Stimulated activated CD8-positive, alpha-beta memory T cell treated with anti-CD3 and anti-CD28 coated beads, Interleukin-4, amount 100 ng/mL, for 24 hours (primary cell): ENCODE results near the gene NBEAL2.
A peak's percentile ranks its signal among the peaks of the same experiment; 100 is the strongest.

ENCODE experiments used
- DNase-seq: peaks from one replicate; pipeline ENCODE4 v3.0.0-alpha.2; 2020; ENCODE audit warnings: low read depth

Gene NBEAL2

DNA sequence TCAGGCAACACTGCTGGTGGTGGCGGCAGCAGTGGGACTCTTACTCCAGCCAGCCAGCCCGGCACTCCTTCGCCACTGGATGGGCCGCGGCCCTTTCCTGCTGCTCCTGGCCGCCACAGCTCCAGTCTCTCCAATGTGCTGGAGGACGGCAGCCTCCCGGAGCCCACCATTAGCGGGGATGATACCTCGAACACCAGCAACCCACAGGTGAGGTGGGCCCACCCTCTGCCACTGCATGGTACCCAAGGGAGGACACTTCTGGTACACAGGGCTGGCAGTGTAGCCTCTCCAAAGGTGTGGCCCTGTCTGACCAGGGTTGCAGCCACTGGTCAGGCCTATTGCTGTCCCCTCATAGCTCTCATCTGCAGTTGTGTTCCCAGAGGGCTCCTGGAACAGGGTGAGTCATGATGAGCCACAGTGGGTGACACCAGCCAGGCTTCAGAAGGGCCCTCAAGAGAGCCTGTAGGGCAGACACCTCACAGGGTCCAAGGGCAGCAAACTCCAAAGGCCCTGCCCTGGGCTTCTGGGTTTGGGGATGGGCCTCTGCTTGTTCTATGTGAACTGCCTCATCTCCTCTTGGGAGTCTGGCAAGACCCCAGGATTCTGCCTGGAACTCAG, 20.8 kb downstream of the NBEAL2 start:
- DNase-seq: no peak

- no peak for DNase-seq
Observed at GRCh38 chr3:47000922-47001730, 21.7 kb downstream of the NBEAL2 start.

DNA sequence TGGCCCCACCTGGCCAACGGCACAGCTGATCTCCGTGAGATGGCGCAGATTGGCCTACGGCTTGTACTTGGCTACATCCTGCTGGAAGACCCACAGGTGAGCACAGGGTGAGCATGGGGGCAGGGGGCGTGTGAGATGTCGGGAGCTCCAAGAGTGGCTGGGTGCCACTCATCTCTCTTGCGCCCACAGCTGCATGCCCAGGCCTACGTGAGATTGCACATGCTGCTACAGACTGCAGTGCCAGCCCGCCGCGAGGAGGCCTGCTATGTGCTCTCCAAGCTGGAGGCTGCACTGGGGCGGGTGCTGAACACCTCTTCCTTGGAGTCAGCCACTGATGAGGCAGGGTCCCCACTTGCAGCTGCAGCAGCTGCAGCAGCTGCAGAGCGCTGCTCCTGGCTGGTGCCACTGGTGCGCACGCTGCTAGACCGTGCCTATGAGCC, 22.3 kb downstream of the NBEAL2 start:
- no peak for DNase-seq

DNA sequence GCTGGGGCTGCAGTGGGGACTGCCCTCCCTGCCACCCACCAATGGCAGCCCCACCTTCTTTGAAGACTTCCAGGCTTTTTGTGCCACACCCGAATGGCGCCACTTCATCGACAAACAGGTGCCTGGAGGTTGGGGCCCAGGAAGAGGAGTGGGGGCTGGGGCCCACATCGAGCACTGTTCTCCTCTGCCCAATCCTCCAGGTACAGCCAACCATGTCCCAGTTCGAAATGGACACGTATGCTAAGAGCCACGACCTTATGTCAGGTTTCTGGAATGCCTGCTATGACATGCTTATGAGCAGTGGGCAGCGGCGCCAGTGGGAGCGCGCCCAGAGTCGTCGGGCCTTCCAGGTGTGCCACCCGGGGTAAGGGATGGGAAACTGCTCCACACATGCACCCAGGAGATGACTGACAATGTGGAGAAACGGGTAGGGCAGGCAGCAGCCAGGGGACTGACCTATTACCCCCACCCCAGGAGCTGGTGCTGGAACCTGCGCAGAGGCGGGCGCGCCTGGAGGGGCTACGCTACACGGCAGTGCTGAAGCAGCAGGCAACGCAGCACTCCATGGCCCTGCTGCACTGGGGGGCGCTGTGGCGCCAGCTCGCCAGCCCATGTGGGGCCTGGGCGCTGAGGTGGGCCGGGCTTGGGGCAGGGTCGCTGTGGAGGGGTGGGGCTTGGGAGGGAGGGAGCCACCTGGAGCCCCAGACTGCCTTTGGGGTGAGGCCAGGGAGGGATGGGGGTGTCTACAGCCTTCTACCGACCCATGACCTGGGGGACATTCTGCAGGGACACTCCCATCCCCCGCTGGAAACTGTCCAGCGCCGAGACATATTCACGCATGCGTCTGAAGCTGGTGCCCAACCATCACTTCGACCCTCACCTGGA, 22.9 kb downstream of the NBEAL2 start:
- no peak for DNase-seq

- no peak for DNase-seq
Observed at GRCh38 chr3:47003056-47003410, 23.6 kb downstream of the NBEAL2 start.

GRCh38 chr3:47003461-47004368, 24.2 kb downstream of the NBEAL2 start:
- no peak for DNase-seq

GRCh38 chr3:47004369-47005211, 25.1 kb downstream of the NBEAL2 start:
- no peak for DNase-seq

DNA sequence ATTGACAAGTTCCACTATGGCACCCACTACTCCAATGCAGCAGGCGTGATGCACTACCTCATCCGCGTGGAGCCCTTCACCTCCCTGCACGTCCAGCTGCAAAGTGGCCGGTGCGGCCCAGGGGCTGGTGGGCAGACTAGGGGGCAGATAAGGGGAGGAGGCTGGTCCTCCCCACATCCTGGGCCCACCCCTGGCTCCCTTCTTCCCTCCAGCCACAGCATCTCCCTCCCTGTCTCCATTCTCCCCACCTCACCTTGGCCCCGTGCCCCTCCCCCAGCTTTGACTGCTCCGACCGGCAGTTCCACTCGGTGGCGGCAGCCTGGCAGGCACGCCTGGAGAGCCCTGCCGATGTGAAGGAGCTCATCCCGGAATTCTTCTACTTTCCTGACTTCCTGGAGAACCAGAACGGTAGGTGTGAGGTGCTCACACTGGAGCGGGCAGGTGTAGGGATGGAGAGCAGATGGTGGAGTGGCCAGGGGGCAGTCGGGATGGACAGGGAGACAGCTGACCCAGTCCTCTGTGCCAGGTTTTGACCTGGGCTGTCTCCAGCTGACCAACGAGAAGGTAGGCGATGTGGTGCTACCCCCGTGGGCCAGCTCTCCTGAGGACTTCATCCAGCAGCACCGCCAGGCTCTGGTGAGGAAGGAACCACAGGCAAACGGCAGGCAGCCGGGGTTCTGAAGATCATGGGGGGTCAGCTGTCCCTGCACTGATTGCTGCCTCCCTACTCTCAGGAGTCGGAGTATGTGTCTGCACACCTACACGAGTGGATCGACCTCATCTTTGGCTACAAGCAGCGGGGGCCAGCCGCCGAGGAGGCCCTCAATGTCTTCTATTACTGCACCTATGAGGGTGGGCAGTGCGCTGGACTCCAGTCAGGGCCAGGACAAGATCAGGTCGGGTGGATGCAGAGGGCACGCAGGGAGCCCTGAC, 26.0 kb downstream of the NBEAL2 start:
- DNase-seq: no peak

DNA sequence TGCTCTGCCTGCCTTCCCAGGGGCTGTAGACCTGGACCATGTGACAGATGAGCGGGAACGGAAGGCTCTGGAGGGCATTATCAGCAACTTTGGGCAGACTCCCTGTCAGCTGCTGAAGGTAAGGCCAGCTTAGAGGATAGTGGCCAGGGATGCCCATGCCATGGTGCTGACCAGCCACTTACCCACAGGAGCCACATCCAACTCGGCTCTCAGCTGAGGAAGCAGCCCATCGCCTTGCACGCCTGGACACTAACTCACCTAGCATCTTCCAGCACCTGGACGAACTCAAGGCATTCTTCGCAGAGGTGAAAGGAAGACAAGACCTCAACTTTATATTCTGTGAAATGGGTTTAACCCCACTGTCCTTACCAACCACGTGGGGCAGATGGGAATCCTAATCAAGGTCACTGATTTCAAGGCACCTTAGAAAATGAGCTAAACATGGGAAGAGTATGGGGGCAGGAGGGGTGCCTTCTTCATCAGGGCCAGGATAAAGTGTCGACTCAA, 26.7 kb downstream of the NBEAL2 start:
- DNase-seq: no peak

GRCh38 chr3:47007001-47007400, 27.5 kb downstream of the NBEAL2 start:
- no peak for DNase-seq

DNA sequence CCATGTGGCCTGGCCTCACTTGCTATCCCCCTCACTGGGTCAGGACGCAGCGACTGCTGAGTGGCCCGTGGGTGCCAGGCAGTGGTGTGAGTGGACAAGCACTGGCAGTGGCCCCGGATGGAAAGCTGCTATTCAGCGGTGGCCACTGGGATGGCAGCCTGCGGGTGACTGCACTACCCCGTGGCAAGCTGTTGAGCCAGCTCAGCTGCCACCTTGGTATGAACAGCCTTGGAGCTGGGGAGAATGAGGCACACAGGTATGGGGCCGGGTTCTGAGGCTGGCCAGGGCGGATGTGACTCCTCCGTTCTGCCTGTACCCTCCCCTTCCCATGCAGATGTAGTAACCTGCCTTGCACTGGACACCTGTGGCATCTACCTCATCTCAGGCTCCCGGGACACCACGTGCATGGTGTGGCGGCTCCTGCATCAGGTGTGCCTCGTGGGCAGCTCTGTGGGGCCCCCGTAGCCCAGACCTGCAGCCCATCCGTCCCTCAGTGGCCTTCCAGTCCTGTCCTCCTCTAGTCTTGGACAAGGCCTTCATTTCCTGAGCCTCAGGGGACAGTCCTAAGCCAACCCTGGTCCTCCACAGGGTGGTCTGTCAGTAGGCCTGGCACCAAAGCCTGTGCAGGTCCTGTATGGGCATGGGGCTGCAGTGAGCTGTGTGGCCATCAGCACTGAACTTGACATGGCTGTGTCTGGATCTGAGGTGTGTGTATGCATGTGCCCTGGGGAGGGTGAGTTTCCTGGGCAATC, 28.2 kb downstream of the NBEAL2 start:
- no peak for DNase-seq

DNA sequence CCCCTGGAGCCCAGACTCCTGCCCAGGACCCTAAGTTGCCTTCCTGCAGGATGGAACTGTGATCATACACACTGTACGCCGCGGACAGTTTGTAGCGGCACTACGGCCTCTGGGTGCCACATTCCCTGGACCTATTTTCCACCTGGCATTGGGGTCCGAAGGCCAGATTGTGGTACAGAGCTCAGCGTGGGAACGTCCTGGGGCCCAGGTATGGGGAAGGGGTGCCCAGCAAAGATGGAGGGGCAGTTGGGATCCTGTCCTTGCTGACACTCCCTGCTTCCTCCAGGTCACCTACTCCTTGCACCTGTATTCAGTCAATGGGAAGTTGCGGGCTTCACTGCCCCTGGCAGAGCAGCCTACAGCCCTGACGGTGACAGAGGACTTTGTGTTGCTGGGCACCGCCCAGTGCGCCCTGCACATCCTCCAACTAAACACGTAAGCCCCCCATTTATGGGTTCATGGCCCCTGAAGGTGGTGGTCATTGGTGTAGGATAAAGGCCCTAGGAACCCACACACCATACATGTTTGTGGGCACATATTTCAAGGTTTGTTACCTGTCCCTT, 28.8 kb downstream of the NBEAL2 start:
- DNase-seq: no peak

DNA sequence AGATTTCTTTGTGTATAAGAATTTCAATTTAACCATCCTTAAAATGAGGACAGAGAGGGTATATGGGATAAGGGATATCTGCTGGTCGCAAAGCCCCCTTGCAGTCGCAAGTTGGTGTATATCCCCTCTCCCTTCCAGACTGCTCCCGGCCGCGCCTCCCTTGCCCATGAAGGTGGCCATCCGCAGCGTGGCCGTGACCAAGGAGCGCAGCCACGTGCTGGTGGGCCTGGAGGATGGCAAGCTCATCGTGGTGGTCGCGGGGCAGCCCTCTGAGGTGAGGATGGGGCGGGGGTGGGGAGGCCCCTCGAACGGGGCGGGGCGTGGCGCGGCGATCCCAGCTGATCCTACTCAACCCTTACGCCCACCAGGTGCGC, 29.4 kb downstream of the NBEAL2 start:
- DNase-seq: no peak

DNA sequence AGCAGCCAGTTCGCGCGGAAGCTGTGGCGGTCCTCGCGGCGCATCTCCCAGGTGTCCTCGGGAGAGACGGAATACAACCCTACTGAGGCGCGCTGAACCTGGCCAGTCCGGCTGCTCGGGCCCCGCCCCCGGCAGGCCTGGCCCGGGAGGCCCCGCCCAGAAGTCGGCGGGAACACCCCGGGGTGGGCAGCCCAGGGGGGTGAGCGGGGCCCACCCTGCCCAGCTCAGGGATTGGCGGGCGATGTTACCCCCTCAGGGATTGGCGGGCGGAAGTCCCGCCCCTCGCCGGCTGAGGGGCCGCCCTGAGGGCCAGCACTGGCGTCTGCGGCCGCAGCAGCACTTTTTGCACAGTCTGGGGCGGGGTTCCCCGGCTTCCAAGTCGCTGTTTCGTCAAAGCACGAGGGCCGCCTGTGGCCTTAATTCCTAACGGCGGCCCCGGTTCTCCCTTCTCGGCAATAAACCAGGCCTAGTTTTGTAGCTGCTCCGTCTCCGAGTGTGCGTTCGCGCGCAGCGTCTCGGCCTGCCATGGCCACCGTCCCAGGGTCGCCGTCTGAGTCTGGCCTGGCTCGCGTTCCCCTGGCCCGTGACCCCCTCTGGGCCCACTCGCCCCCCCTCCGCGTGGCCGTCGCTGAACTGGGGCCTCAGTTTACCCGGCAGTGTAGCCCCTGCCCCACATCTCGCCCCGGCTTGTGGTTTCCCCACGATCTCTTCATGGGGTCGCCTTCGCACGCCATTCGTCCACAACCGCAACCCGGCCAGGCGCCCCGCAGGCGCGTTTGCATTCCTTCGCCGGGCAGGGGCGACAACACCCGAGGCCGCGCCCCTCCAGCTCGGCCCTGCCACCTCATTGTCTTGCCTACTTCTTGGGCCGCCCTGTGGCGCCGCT, 30.0 kb downstream of the NBEAL2 start:
- peak; percentile 73 for DNase-seq

- DNase-seq: no peak
Observed at GRCh38 chr3:47010111-47010712, 30.7 kb downstream of the NBEAL2 start.

- no peak for DNase-seq
Observed at GRCh38 chr3:47010910-47011309, 31.4 kb downstream of the NBEAL2 start.

GRCh38 chr3:47011371-47011770, 31.9 kb downstream of the NBEAL2 start:
- no peak for DNase-seq
